ENCODE data around the gene SUPT20HL2.

- TF ChIP-seq CTCF (IDR thresholded peaks at IDR 0.05; ENCODE audit: low read depth, low read length), result no peak
- TF ChIP-seq EZH2phosphoT487 (IDR thresholded peaks at IDR 0.05; ENCODE audit: low read depth), result no peak
Measured at GRCh38 chrX:24282381-24283126, 31.3 kb downstream of the SUPT20HL2 start.

Measured in OCI-LY3 (cell line).